ENCODE results near the gene TRERF1.

DNA sequence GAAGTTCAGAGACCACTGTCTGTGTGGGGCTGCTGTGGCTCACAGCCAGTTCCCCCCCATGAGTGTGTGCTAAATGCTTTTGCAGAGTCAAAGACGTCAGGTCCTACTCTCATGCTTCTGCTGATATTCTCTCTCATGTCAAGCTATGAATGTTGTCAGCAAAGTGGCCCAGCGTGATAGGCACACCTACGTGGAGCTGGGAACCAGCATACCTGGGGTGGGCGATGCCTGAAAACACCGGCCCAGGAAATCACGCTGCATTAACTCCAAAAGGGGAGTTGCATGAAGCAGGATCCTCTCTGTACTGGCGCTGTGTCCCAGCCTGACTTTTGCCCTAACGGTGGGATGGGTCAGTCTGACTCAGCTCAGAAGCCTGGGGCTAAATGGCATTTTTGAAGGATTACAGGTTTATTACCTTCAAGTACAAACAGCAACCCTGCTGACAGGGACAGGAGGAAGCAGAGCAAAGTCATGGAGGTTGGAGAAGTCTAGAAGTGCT is 225.0 kb downstream of the TRERF1 start:
- TF ChIP-seq POLR2AphosphoS5 (IDR thresholded peaks at IDR 0.05; ENCODE audit: borderline replicate concordance, low read depth, low read length) = no peak
- no peak for TF ChIP-seq EZH2 (IDR thresholded peaks at IDR 0.05)

Measured in SK-N-MC (cell line).